ENCODE data around the gene GRHPR.

DNA sequence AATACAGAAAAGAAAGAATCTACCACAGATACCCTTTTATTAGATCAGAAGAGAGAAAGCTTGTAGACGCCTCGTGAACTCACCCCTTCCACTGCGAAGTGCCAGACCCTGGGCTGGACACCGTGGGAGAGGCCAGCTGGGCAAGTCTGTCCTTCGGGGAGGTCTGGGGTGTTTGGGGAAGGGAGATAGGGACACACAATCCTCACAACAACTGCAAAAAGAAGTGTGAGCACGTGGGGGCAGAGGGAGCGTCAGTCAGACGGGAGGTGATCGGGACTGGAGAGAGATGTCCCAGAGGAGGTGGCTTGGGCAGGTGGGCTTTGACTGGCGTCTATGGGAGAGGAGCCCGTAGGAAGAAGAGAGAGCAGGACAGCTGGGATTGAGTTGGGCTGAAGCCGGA is 27.3 kb upstream of the GRHPR start:
- TF ChIP-seq GATA2 (IDR thresholded peaks at IDR 0.05; ENCODE audit: low read depth, low read length) (no peak), GATA3 (IDR thresholded peaks at IDR 0.05; ENCODE audit: low read depth, low read length) (no peak)
